Inflammatory macrophage (primary cell): ENCODE measurements around the gene GPER1.
A peak's percentile ranks its signal among the peaks of the same experiment; 100 is the strongest.

Experiments used
- DNase-seq, 2 donors: peaks; one replicate each; pipeline ENCODE4 v3.0.0-alpha.2; 2020 to 2022

Gene GPER1

GRCh38 chr7:1054438-1054837 is 33.5 kb upstream of the GPER1 start:
- no peak for DNase-seq

DNA sequence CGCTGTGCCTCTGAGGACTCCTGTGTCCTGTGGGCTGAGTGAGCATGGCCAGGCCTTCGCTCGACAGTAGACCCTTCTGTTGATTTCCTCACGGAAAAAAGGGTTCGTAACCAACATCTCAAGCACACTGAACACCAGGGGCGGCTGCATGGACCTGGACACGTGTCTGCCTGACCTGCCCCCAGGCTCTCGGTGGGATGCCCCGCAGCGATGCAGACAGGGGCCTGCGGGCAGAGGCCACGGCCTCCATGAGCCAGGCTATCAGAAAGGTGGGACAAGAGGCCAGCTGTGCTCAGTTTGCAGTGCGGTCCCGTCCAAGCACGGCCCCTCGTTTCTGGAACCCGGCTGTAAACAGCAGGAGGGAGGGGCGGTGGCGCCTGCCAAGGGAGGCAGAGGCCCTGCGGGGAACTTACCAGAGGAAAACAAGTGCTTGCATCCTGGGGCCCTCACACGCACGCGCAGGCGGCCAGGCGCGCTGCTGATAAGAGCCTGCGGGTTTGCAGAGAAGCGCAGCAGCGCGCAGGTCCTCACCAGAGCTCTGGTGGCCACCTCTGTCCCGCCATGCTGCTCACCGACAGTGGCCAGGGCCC is 33.0 kb upstream of the GPER1 start:
- no peak for DNase-seq

DNA sequence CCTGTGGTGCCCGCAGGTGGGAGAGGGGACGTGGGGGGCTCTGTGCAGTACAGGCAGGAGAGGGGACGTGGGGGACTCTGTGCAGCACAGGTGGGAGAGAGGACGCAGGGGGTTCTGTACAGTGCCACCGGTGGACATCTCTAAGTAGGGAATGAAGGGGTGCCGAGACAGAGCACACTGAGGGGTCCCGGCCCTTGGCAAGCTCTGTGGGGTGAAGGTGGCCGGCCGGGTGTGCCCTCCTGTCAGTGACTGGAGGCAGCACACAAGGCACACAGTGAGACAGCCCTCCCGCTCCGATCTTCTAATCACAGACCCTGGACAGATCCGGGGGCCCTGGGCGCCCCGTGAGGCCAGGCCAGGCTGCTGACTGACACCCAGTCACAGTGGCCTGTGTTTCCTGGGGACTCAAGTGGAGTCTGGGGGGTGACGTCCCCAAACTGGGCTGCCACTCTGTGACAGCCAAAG is 32.4 kb upstream of the GPER1 start:
- DNase-seq = no peak

GRCh38 chr7:1055956-1056784 is 31.7 kb upstream of the GPER1 start:
- DNase-seq = peak in 1 of 2 donors; percentile 39

GRCh38 chr7:1056785-1057410 is 31.0 kb upstream of the GPER1 start:
- no peak for DNase-seq

DNA sequence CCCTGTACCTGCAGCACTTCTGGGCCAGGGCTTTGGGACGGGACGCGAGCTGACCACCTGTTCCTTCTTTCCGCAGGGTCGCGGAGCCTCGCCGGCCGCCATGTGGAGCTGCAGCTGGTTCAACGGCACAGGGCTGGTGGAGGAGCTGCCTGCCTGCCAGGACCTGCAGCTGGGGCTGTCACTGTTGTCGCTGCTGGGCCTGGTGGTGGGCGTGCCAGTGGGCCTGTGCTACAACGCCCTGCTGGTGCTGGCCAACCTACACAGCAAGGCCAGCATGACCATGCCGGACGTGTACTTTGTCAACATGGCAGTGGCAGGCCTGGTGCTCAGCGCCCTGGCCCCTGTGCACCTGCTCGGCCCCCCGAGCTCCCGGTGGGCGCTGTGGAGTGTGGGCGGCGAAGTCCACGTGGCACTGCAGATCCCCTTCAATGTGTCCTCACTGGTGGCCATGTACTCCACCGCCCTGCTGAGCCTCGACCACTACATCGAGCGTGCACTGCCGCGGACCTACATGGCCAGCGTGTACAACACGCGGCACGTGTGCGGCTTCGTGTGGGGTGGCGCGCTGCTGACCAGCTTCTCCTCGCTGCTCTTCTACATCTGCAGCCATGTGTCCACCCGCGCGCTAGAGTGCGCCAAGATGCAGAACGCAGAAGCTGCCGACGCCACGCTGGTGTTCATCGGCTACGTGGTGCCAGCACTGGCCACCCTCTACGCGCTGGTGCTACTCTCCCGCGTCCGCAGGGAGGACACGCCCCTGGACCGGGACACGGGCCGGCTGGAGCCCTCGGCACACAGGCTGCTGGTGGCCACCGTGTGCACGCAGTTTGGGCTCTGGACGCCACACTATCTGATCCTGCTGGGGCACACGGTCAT is 30.3 kb upstream of the GPER1 start:
- DNase-seq = no peak

- no peak for DNase-seq
These were observed 29.6 kb upstream of the GPER1 start for GRCh38 chr7:1058311-1058710.

GRCh38 chr7:1058821-1059199 is 29.1 kb upstream of the GPER1 start:
- DNase-seq = no peak

GRCh38 chr7:1059200-1060091 is 28.5 kb upstream of the GPER1 start:
- no peak for DNase-seq

DNA sequence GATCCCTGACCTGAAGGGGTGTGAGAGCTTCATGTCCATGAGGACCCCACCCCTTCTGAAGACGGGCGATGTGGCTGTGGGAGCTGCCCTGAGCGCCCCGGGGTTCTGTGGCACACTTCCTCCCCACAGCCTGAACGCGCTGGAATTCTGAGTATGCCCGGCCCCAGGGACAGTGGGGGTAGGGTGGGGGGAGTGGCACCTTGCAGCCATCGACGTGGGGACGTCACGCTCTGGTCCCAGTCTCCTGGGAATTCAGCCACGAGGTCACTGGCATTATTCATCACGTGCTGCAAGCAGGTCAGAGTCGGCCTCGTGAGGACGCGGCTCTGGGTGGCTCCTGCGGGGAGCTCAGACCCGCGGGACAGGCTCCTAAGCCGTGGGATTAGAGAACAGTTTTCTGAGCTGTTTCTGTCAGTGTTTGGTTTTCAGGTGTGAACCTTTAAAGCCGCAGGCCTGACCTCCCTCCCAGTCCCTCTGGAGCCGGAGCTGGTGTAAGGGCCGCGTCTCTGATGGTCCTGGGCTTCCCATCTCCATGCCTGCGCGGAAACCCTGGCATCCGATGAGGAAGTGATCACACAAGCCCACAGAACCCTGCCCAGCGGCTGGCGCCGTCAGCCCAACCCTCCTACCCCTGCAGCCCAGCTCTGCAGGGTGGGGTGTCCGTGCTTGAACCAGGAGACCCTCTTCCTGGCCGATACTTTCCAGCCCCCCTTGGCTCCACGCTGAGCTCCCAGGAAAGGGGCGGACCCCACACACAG is 27.4 kb upstream of the GPER1 start:
- peak; percentile 15 to 19 for DNase-seq

GRCh38 chr7:1061180-1061579 is 26.7 kb upstream of the GPER1 start:
- DNase-seq = no peak

- DNase-seq = peak; percentile 37 to 53
These were observed 25.3 kb upstream of the GPER1 start for GRCh38 chr7:1062296-1063294.

- no peak for DNase-seq
These were observed 24.6 kb upstream of the GPER1 start for GRCh38 chr7:1063361-1063760.

DNA sequence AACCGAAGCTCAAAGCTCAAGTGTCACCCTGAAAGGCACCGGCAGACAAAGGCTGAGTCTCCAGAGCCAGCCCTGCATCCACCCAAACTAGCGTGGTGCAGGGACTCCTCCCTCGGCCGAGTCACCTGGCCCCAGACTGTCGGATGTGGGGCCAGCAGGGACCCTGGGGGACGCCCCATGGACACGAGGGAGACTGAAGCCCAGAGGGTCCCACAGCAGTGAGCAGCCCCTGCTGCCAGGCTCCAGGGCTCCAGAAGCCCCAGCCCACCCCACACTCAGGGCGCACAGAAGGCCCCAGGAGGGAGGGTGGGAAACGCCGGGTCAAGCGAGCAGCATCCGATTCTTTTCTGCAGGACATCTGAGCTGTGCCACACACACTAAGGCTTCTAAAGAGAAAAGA is 23.3 kb upstream of the GPER1 start:
- DNase-seq = no peak

DNA sequence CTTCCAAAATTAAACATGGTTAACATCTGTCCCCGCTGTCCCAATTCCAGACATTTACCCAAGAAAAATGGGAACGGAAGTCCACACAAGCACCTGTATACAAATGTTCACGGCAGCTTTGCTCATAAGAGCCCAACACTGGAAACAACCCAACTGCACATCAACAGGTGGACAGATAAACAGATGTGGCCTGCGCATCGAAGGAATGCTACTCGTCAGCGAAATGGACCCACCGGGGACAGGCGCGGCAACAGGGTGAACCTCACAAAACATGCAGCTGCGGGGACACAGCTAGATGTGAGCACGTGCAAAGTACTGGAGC is 22.7 kb upstream of the GPER1 start:
- DNase-seq = no peak

- DNase-seq = peak; percentile 82 to 84
These were observed 22.2 kb upstream of the GPER1 start for GRCh38 chr7:1065585-1066241.

- DNase-seq = no peak
These were observed 21.7 kb upstream of the GPER1 start for GRCh38 chr7:1066242-1066588.

- no peak for DNase-seq
These were observed 19.9 kb upstream of the GPER1 start for GRCh38 chr7:1068013-1068412.

- no peak for DNase-seq
These were observed 19.3 kb upstream of the GPER1 start for GRCh38 chr7:1068619-1069018.
